MV-4-11 (cell line): ENCODE measurements around the gene RIBC1.
"Not testable (repeated sequence)": the region's sequence is repeated elsewhere in the genome, so short reads cannot be mapped to it uniquely, and the experiment has no call there.

Experiments used
- DNase-seq: peaks from one replicate; lab custom pipeline; 2025; lab: John Stamatoyannopoulos, UW

Gene RIBC1

GRCh38 chrX:53422861-53423306 lies at the start of gene RIBC1:
TSS of gene RIBC1 (plus strand) at chrX:53422873. CDS start at chrX:53426277, 3,404 bp downstream.
- DNase-seq, result no peak

- no peak for DNase-seq
Measured at GRCh38 chrX:53373307-53373706, 49.4 kb upstream of the RIBC1 start.

GRCh38 chrX:53374222-53374820 lies 48.4 kb upstream of the RIBC1 start:
- peak; percentile 89 for DNase-seq

- DNase-seq, result peak; percentile 44
Measured at GRCh38 chrX:53374923-53375322, 47.8 kb upstream of the RIBC1 start.

GRCh38 chrX:53376888-53377287 lies 45.8 kb upstream of the RIBC1 start:
- DNase-seq, result no peak

GRCh38 chrX:53377464-53377863 lies 45.2 kb upstream of the RIBC1 start:
- no peak for DNase-seq

- DNase-seq, result no peak
Measured at GRCh38 chrX:53379008-53379710, 43.5 kb upstream of the RIBC1 start.

- DNase-seq, result no peak
Measured at GRCh38 chrX:53379747-53380146, 42.9 kb upstream of the RIBC1 start.

- DNase-seq, result no peak
Measured at GRCh38 chrX:53383376-53384076, 39.1 kb upstream of the RIBC1 start.

GRCh38 chrX:53395605-53396298 lies 26.9 kb upstream of the RIBC1 start:
- no peak for DNase-seq

- DNase-seq, result no peak
Measured at GRCh38 chrX:53398216-53398615, 24.5 kb upstream of the RIBC1 start.

GRCh38 chrX:53403535-53403934 lies 19.1 kb upstream of the RIBC1 start:
- DNase-seq, result no peak

- peak; percentile 66 for DNase-seq
Measured at GRCh38 chrX:53412446-53412845, 10.2 kb upstream of the RIBC1 start.

GRCh38 chrX:53420351-53420750 lies 2.3 kb upstream of the RIBC1 start:
- not testable (repeated sequence) for DNase-seq

GRCh38 chrX:53421125-53421524 lies 1.5 kb upstream of the RIBC1 start:
- no peak for DNase-seq

GRCh38 chrX:53421772-53422085 lies 944 bp upstream of the RIBC1 start:
- DNase-seq, result no peak

GRCh38 chrX:53422086-53422860 lies 400 bp upstream of the RIBC1 start, which contains the start of gene SMC1A:
TSS of gene SMC1A (minus strand) at chrX:53422654. CDS start at chrX:53422600, 54 bp downstream.
- peak; percentile 96 for DNase-seq

GRCh38 chrX:53429755-53430154 lies 7.1 kb downstream of the RIBC1 start:
- DNase-seq, result no peak

- no peak for DNase-seq
Measured at GRCh38 chrX:53430231-53430630, 7.6 kb downstream of the RIBC1 start.

GRCh38 chrX:53433651-53434639 lies 11.3 kb downstream of the RIBC1 start, which contains the start of gene HSD17B10:
TSS of gene HSD17B10 (minus strand) at chrX:53434370. CDS start at chrX:53434345, 25 bp downstream.
- peak; percentile 89 for DNase-seq
